Glutamatergic neuron (in vitro differentiated cells): ENCODE measurements around the gene STRIP2. TPM values are rescaled to one million over a fixed set of nuclear protein-coding genes. Genes with fewer than 3 reads are reported as not detected.

Experiments
- DNase-seq: peaks from one replicate; pipeline ENCODE4 v3.0.0; 2022
- H3K27ac Mint-ChIP-seq: one replicate; pipeline ENCODE4 v1.8.0; 2020; ENCODE audit warnings: mild to moderate bottlenecking, mixed read lengths, inconsistent platforms; ENCODE audit not compliant: unreplicated experiment
- H3K27me3 Mint-ChIP-seq: one replicate; pipeline ENCODE4 v1.8.0; 2020; ENCODE audit warnings: mild to moderate bottlenecking, moderate library complexity, mixed read lengths, inconsistent platforms; ENCODE audit not compliant: unreplicated experiment
- H3K36me3 Mint-ChIP-seq: one replicate; pipeline ENCODE4 v1.8.0; 2020; ENCODE audit warnings: mild to moderate bottlenecking, mixed read lengths, inconsistent platforms; ENCODE audit not compliant: unreplicated experiment
- H3K4me1 Mint-ChIP-seq: one replicate; pipeline ENCODE4 v1.8.0; 2020; ENCODE audit warnings: mild to moderate bottlenecking, low read depth, mixed read lengths, inconsistent platforms; ENCODE audit not compliant: unreplicated experiment
- H3K4me3 Mint-ChIP-seq: one replicate; pipeline ENCODE4 v1.8.0; 2020; ENCODE audit warnings: mild to moderate bottlenecking, mixed read lengths, inconsistent platforms; ENCODE audit not compliant: unreplicated experiment
- H3K9me3 Mint-ChIP-seq: one replicate; pipeline ENCODE4 v1.8.0; 2020; ENCODE audit warnings: mild to moderate bottlenecking, moderate library complexity, mixed read lengths, inconsistent platforms; ENCODE audit not compliant: unreplicated experiment
- total RNA-seq: library from RNA; stranded (reverse); fragmentation: NEBNext Ultra II Directional; extraction: Animal tissue kit (Norgen Biotek cat#: 25700); gene quantifications from one replicate; pipeline ENCODE4 v1.2.1, GENCODE V29; 2021; ENCODE audit not compliant: unreplicated experiment
- TF ChIP-seq, protein P1 (sequence below): fragments of 200-600 bp; sonication (generic); IDR thresholded peaks from one replicate; pipeline ENCODE4 v1.5.0; 2021; ENCODE audit not compliant: partially characterized antibody, unreplicated experiment

STRIP2 gene
- total RNA-seq, 1 donor from 2014 or later = 3.3 TPM

DNA sequence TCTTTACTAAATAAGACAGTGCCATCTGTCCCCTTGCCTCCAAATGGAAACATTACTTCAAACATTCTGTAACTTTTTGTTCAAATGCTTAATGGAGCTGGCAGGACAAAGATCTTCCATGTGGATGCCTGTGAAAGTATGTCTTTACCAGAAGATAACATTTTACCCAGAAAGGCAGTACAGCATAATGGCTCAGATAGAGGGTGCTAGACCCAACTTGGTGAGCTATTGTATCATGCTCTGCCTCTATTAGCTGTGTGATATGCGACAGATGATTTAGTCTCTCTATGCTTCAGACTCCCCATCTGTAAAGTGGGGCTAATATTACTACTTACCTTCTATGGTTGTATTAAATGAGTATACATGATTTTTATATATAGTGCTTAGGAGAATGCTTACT is 59.3 kb downstream of the STRIP2 start:
- TF ChIP-seq, protein P1, sequence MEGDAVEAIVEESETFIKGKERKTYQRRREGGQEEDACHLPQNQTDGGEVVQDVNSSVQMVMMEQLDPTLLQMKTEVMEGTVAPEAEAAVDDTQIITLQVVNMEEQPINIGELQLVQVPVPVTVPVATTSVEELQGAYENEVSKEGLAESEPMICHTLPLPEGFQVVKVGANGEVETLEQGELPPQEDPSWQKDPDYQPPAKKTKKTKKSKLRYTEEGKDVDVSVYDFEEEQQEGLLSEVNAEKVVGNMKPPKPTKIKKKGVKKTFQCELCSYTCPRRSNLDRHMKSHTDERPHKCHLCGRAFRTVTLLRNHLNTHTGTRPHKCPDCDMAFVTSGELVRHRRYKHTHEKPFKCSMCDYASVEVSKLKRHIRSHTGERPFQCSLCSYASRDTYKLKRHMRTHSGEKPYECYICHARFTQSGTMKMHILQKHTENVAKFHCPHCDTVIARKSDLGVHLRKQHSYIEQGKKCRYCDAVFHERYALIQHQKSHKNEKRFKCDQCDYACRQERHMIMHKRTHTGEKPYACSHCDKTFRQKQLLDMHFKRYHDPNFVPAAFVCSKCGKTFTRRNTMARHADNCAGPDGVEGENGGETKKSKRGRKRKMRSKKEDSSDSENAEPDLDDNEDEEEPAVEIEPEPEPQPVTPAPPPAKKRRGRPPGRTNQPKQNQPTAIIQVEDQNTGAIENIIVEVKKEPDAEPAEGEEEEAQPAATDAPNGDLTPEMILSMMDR = no peak
- Mint-ChIP-seq H3K27me3 (peaks cover 3% of the 10 kb centered on the region), H3K9me3 (no peaks in the 10 kb centered on the region), H3K36me3 (no peaks in the 10 kb centered on the region), H3K4me1 (peaks cover 2% of the 10 kb centered on the region), H3K4me3 (no peak overlapping the region), H3K27ac (no peak overlapping the region)
- no peak for DNase-seq

DNA sequence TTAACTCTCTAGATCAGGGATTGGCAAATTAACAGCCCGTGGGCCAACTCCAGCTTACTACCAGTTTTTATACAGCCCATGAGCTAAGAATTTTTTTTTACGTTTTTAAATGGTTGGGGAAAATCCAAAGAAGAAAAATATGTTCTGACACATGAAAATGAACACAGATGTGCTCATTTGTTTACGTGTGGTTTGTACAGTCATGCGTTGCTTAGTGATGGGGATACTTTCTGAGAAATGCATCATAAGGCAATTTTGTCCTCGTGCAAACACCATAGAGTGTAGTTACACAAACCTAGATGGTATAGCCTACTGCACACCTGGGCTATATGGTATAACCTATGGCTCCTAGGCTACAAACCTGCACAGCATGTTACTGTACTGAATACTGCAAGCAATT is 59.8 kb downstream of the STRIP2 start:
- TF ChIP-seq, protein P1 = no peak

DNA sequence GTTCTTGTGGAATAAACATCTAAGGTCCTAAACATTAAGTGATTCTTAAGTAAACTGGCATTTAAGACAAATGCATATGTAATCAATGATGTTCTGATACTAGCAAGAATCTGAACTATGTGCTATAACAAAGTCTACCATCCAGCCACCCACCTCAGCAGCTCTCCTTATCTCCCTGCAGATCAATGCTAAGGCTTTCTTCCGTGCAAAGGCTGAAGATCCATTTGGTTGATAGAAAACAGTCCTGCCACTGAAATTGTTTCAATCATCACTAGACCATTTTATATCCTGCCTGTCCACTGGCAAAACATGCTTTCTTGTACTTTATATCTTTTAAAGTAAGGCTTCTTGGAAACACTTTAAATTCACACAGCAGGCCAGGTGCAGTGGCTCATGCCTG is 61.8 kb downstream of the STRIP2 start:
- Mint-ChIP-seq H3K27me3 (peaks cover 3% of the 10 kb centered on the region), H3K4me1 (peaks cover 2% of the 10 kb centered on the region), H3K27ac (no peak overlapping the region), H3K36me3 (no peaks in the 10 kb centered on the region), H3K9me3 (no peaks in the 10 kb centered on the region), H3K4me3 (no peak overlapping the region)
- no peak for DNase-seq
- TF ChIP-seq, protein P1 = no peak

More for the DNA sequence above, 59.8 kb downstream of the STRIP2 start:
- Mint-ChIP-seq H3K36me3 (no peaks in the 10 kb centered on the region), H3K27me3 (peaks cover 3% of the 10 kb centered on the region), H3K4me3 (no peak overlapping the region), H3K27ac (no peak overlapping the region), H3K4me1 (peaks cover 2% of the 10 kb centered on the region), H3K9me3 (no peaks in the 10 kb centered on the region)
- no peak for DNase-seq

DNA sequence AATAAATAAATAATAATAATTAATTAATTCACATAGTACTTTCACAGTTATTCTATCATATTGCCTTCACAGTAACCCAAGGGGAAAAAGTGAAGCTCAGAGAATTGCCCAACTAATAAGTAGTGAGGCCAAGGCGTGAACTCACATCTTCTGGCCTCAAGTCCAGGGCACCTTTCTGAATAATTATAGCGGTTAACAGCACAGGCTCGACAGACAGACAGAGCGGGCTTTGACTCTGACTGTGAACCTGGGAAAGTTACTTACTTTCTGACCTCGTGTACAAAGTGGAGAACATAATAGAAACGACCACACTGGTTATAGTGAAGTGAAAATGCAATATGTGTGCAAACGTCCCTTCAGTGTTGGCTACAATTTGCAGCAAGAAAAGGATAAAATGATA is 62.4 kb downstream of the STRIP2 start:
- Mint-ChIP-seq H3K4me1 (peaks cover 2% of the 10 kb centered on the region), H3K9me3 (peaks cover 3% of the 10 kb centered on the region), H3K36me3 (no peaks in the 10 kb centered on the region), H3K27me3 (peaks cover 9% of the 10 kb centered on the region), H3K4me3 (no peak overlapping the region), H3K27ac (no peak overlapping the region)
- TF ChIP-seq, protein P1 = no peak
- DNase-seq = no peak

DNA sequence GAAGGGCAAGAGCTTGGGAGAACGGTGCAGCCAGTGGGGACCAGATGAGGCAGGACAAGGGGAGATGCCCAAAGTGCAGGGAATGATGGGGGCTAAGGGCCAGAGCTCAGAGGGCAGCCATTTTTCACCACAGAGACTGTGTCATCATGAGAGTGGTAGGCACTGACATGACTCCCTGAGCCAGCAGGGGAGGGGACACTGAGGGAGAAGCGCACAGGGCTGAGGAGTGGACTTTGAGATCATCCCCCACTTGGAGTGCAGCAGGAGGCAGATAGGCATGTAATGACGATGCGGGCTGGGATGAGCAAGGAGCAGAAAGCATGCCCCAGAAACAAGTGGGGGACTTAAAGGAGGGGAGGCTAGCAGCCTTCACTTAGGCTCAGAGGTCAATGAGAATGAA is 62.9 kb downstream of the STRIP2 start:
- no peak for DNase-seq
- peaks cover 2% of the 10 kb centered on the region for H3K4me1 Mint-ChIP-seq

More for the DNA sequence above, 62.9 kb downstream of the STRIP2 start:
- Mint-ChIP-seq H3K36me3 (no peaks in the 10 kb centered on the region), H3K4me3 (no peak overlapping the region), H3K27ac (no peak overlapping the region), H3K27me3 (peaks cover 9% of the 10 kb centered on the region), H3K9me3 (peaks cover 3% of the 10 kb centered on the region)
- TF ChIP-seq, protein P1 = no peak
